ENCODE data around the gene SLC22A2.
"Not testable (repeated sequence)": the region's sequence is repeated elsewhere in the genome, so short reads cannot be mapped to it uniquely, and the experiment has no call there.

SLC22A2 gene

GRCh38 chr6:160238278-160238711, 20.3 kb downstream of the SLC22A2 start:
- H3K4me3 ChIP-seq (ENCODE audit: low read depth, low read length), result no peak overlapping the region

GRCh38 chr6:160237597-160238275, 20.9 kb downstream of the SLC22A2 start:
- H3K4me3 ChIP-seq (ENCODE audit: low read depth, low read length), result not testable (repeated sequence)

More at GRCh38 chr6:160238278-160238711, 20.3 kb downstream of the SLC22A2 start:
- no peak for TF ChIP-seq CTCF (IDR thresholded peaks at IDR 0.05; ENCODE audit: low read depth, low read length)

- not testable (repeated sequence) for H3K4me3 ChIP-seq (ENCODE audit: low read depth, low read length)
Measured at GRCh38 chr6:160236235-160236872, 22.3 kb downstream of the SLC22A2 start.

- H3K4me3 ChIP-seq (ENCODE audit: low read depth, low read length), result not testable (repeated sequence)
Measured at GRCh38 chr6:160233950-160234640, 24.5 kb downstream of the SLC22A2 start.

GRCh38 chr6:160227769-160228161, 30.9 kb downstream of the SLC22A2 start:
- no peak overlapping the region for H3K4me3 ChIP-seq (ENCODE audit: low read depth, low read length)
- TF ChIP-seq CTCF (IDR thresholded peaks at IDR 0.05; ENCODE audit: low read depth, low read length), result no peak

- no peak for TF ChIP-seq CTCF (IDR thresholded peaks at IDR 0.05; ENCODE audit: low read depth, low read length)
- no peak overlapping the region for H3K4me3 ChIP-seq (ENCODE audit: low read depth, low read length)
Measured at GRCh38 chr6:160227038-160227768, 31.4 kb downstream of the SLC22A2 start.

GRCh38 chr6:160226118-160226591, 32.5 kb downstream of the SLC22A2 start:
- H3K4me3 ChIP-seq (ENCODE audit: low read depth, low read length), result no peak overlapping the region
- no peak for TF ChIP-seq CTCF (IDR thresholded peaks at IDR 0.05; ENCODE audit: low read depth, low read length)

GRCh38 chr6:160224639-160225237, 33.9 kb downstream of the SLC22A2 start:
- TF ChIP-seq CTCF (IDR thresholded peaks at IDR 0.05; ENCODE audit: low read depth, low read length), result no peak
- no peak overlapping the region for H3K4me3 ChIP-seq (ENCODE audit: low read depth, low read length)
